Kidney (tissue), 14 donors: ENCODE results near the gene TRAPPC12. TPM values are rescaled to one million over a fixed set of nuclear protein-coding genes. Genes with fewer than 3 reads are reported as not detected.

Experiments
- DNase-seq, 5 donors: peaks; one replicate each; pipeline ENCODE4 v3.0.0-alpha.2; 2013 to 2020
- FAIRE-seq: peaks from 2 replicates; lab custom pipeline; 2012; peaks lifted over from hg19 to GRCh38; lab: Jason Lieb, UNC
- H3K27ac ChIP-seq, 2 donors: one replicate each; pipeline ENCODE4 v1.7.0; 2013; ENCODE audit warnings: low read depth in 2 of 2, low read length in 2 of 2, inconsistent platforms in 1 of 2
- H3K27me3 ChIP-seq: one replicate; pipeline ENCODE4 v1.7.1; 2013; ENCODE audit warnings: low read length, inconsistent platforms; ENCODE audit not compliant: control insufficient read depth, insufficient read depth
- H3K36me3 ChIP-seq, 3 donors: one replicate each; pipeline versions ENCODE4 v1.7.0 to v1.7.1; 2013; ENCODE audit warnings: low read length in 3 of 3, control low read depth in 1 of 3, inconsistent platforms in 1 of 3; ENCODE audit not compliant: insufficient read depth in 3 of 3, control insufficient read depth in 2 of 3
- H3K4me1 ChIP-seq, 3 donors: one replicate each; pipeline versions ENCODE4 v1.7.0 to v1.7.1; 2013; ENCODE audit warnings: low read length in 3 of 3, inconsistent platforms in 1 of 3, low read depth in 1 of 3; ENCODE audit not compliant: control insufficient read depth in 2 of 3, insufficient read depth in 2 of 3
- H3K4me3 ChIP-seq, 3 donors: one replicate each; pipeline versions ENCODE4 v1.7.0 to v1.8.1; 2013; ENCODE audit warnings: low read length in 3 of 3, control low read depth in 1 of 3, inconsistent platforms in 1 of 3
- H3K9ac ChIP-seq, 3 donors: one replicate each; pipeline versions ENCODE4 v1.7.0 to v1.7.1; 2013; ENCODE audit warnings: low read length in 3 of 3, control low read depth in 1 of 3, inconsistent platforms in 1 of 3
- H3K9me3 ChIP-seq, 3 donors: one replicate each; pipeline versions ENCODE4 v1.7.0 to v1.7.1; 2013; ENCODE audit warnings: low read length in 3 of 3, control low read depth in 1 of 3, inconsistent platforms in 1 of 3; ENCODE audit not compliant: control insufficient read depth in 2 of 3, insufficient read depth in 1 of 3
- CTCF ChIP-seq: IDR thresholded peaks from 3 replicates; pipeline ENCODE4 v1.5.1; 2012; ENCODE audit warnings: mild to moderate bottlenecking, moderate library complexity, borderline replicate concordance; ENCODE audit not compliant: insufficient read depth; ENCODE audit errors: extremely low read depth
- intact Hi-C: fragments of 100-400 bp; cut with DNase I; formaldehyde crosslinking; loops from one replicate; pipeline ENCODE4 v1.11.1; 2022
- polyA plus RNA-seq: library from polyadenylated mRNA; stranded (reverse); fragments of 350-450 nt; fragmentation: Illumina TruSeq; extraction: RNeasy Lipid Tissue Mini Kit (QIAGEN cat#74804); gene quantifications from one replicate; pipeline ENCODE4 v1.2.3, GENCODE V29; 2014; ENCODE audit warnings: low read depth, low replicate concordance; ENCODE audit not compliant: insufficient read depth
- total RNA-seq: library from RNA; stranded (reverse); fragmentation: NEBNext Ultra II Directional; extraction: Animal tissue kit (Norgen Biotek cat#: 25700); gene quantifications from one replicate; pipeline ENCODE4 v1.2.1, GENCODE V29; 2021
- donor health status: control.
- donor health status: control.
- donor health status: control.
- donor health status: control.
- donor health status: control.
- donor health status: DM: yes; HTN: yes; CAD: no.
- donor health status: Normal renal cell carcinoma (clear cell type).

The TRAPPC12 gene
- total and polyA plus RNA-seq, 2 donors from 2014 or later: 81.6 to 104 TPM

- TF ChIP-seq CTCF: no peak
- no peak overlapping the region for H3K27ac ChIP-seq
- H3K4me1 ChIP-seq: no peaks in the 10 kb centered on the region
- intact Hi-C loops: no loop called here
- no peaks in the 10 kb centered on the region for H3K27me3 ChIP-seq
- H3K4me3 ChIP-seq: no peak overlapping the region
- no peaks in the 10 kb centered on the region for H3K9me3 ChIP-seq
- FAIRE-seq: no peak
- no peak overlapping the region for H3K9ac ChIP-seq
- DNase-seq: no peak
- peaks cover 7 to 23% (median 8%) of the 10 kb centered on the region in 3 donors for H3K36me3 ChIP-seq
Measured at GRCh38 chr2:3386448-3386958, 7.0 kb downstream of the TRAPPC12 start.

GRCh38 chr2:3387011-3387410 is 7.5 kb downstream of the TRAPPC12 start:
- no peak overlapping the region for H3K27ac ChIP-seq

GRCh38 chr2:3387644-3388411 is 8.3 kb downstream of the TRAPPC12 start:
- intact Hi-C loops: no loop called here
- H3K36me3 ChIP-seq: peaks cover 8 to 35% (median 11%) of the 10 kb centered on the region in 3 donors
- H3K4me3 ChIP-seq: no peak overlapping the region
- no peaks in the 10 kb centered on the region for H3K27me3 ChIP-seq
- no peak overlapping the region for H3K27ac ChIP-seq
- TF ChIP-seq CTCF: no peak
- no peak for FAIRE-seq
- H3K9me3 ChIP-seq: no peaks in the 10 kb centered on the region
- H3K9ac ChIP-seq: no peak overlapping the region
- DNase-seq: peak in 1 of 5 donors; percentile 72
- no peaks in the 10 kb centered on the region for H3K4me1 ChIP-seq

More at GRCh38 chr2:3387011-3387410, 7.5 kb downstream of the TRAPPC12 start:
- Histone ChIP-seq H3K36me3 (peaks cover 8 to 28% (median 9%) of the 10 kb centered on the region in 3 donors), H3K9ac (no peak overlapping the region), H3K4me3 (no peak overlapping the region), H3K4me1 (no peaks in the 10 kb centered on the region), H3K27me3 (no peaks in the 10 kb centered on the region), H3K9me3 (no peaks in the 10 kb centered on the region)
- FAIRE-seq (no peak), DNase-seq (no peak)
- intact Hi-C loops: no loop called here
- TF ChIP-seq CTCF: no peak
